ENCODE measurements around the gene PRDM12. TPM values are rescaled to one million over a fixed set of nuclear protein-coding genes. Genes with fewer than 3 reads are reported as not detected.
A peak's percentile ranks its signal among the peaks of the same experiment; 100 is the strongest.
"Not testable (repeated sequence)": the region's sequence is repeated elsewhere in the genome, so short reads cannot be mapped to it uniquely, and the experiment has no call there.

The PRDM12 gene
- total and polyA plus RNA-seq, 5 experiments from 2014 or later: 0.06 to 0.13 TPM; not detected in 3

GRCh38 chr9:130672933-130673615 is 8.7 kb downstream of the PRDM12 start:
- Mint-ChIP-seq H3K36me3 (no peaks in the 10 kb centered on the region), H3K9me3 (no peaks in the 10 kb centered on the region), H3K27me3 (peaks cover 4 to 12% (median 7%) of the 10 kb centered on the region in 5 donors), H3K4me1 (no peaks in the 10 kb centered on the region), H3K27ac (no peak overlapping the region), H3K4me3 (no peak overlapping the region)
- DNase-seq (no peak), ATAC-seq (no peak)
- POLR2A ChIA-PET: no interaction called here

GRCh38 chr9:130675396-130675795 is 11.0 kb downstream of the PRDM12 start:
- H3K4me1 Mint-ChIP-seq: no peaks in the 10 kb centered on the region
- no peak overlapping the region for H3K27ac Mint-ChIP-seq
- POLR2A ChIA-PET: no interaction called here
- DNase-seq: no peak
- no peaks in the 10 kb centered on the region for H3K36me3 Mint-ChIP-seq
- no peak overlapping the region for H3K4me3 Mint-ChIP-seq
- ATAC-seq: no peak
- H3K27me3 Mint-ChIP-seq: peaks cover 0 to 15% (median 4%) of the 10 kb centered on the region in 5 donors
- no peaks in the 10 kb centered on the region for H3K9me3 Mint-ChIP-seq

GRCh38 chr9:130677252-130677651 is 12.9 kb downstream of the PRDM12 start:
- no peak for ATAC-seq
- POLR2A ChIA-PET: no interaction called here
- Mint-ChIP-seq H3K27me3 (peaks cover 0 to 16% (median 2%) of the 10 kb centered on the region in 5 donors), H3K36me3 (no peaks in the 10 kb centered on the region), H3K4me1 (peaks cover 0 to 3% (median 2%) of the 10 kb centered on the region in 4 donors), H3K9me3 (no peaks in the 10 kb centered on the region), H3K4me3 (no peak overlapping the region), H3K27ac (no peak overlapping the region)
- DNase-seq: no peak

- Mint-ChIP-seq H3K4me3 (peak overlapping the region; percentile 53 to 99 (median 70)), H3K27me3 (peaks cover 2 to 27% (median 9%) of the 10 kb centered on the region in 5 donors), H3K27ac (no peak overlapping the region), H3K4me1 (peaks cover 3 to 7% (median 6%) of the 10 kb centered on the region in 4 donors), H3K9me3 (no peaks in the 10 kb centered on the region), H3K36me3 (no peaks in the 10 kb centered on the region)
- peak; percentile 54 to 63 for ATAC-seq
- POLR2A ChIA-PET: interaction anchor here (2.6 kb wide), 1 partner anchor 12 kb away, joined by 15 read pairs; the partner anchor contains the start of gene EXOSC2
- DNase-seq: peak in 7 of 10 donors; percentile 19 to 44 (median 33)
These were observed 16.7 kb downstream of the PRDM12 start for GRCh38 chr9:130680836-130681768.

- POLR2A ChIA-PET: interaction anchor here (0.6 to 2.6 kb wide), 3 partner anchors 12 to 1682 kb away, joined by 3 to 15 read pairs (median 3); partner anchors contain the start of gene EXOSC2
- DNase-seq: peak in 5 of 10 donors; percentile 3 to 31 (median 25)
- peaks cover 3 to 7% (median 6%) of the 10 kb centered on the region in 4 donors for H3K4me1 Mint-ChIP-seq
- ATAC-seq: peak; percentile 46
- peak overlapping the region in 4 of 10 donors; percentile 34 to 74 (median 63) for H3K27ac Mint-ChIP-seq
- no peaks in the 10 kb centered on the region for H3K9me3 Mint-ChIP-seq
- no peaks in the 10 kb centered on the region for H3K36me3 Mint-ChIP-seq
- H3K27me3 Mint-ChIP-seq: peaks cover 2 to 27% (median 9%) of the 10 kb centered on the region in 5 donors
- peak overlapping the region; percentile 83 to 99 (median 96) for H3K4me3 Mint-ChIP-seq
These were observed 17.5 kb downstream of the PRDM12 start for GRCh38 chr9:130681769-130682420.

- DNase-seq (peak in 8 of 10 donors; percentile 17 to 65 (median 48)), ATAC-seq (peak; percentile 40 to 42)
- Mint-ChIP-seq H3K9me3 (no peaks in the 10 kb centered on the region), H3K27ac (peak overlapping the region in 6 of 10 donors; percentile 3 to 90 (median 64)), H3K4me3 (peak overlapping the region; percentile 83 to 99 (median 96)), H3K4me1 (peaks cover 3 to 7% (median 6%) of the 10 kb centered on the region in 4 donors), H3K27me3 (peaks cover 3 to 27% (median 9%) of the 10 kb centered on the region in 5 donors), H3K36me3 (no peaks in the 10 kb centered on the region)
- POLR2A ChIA-PET: interaction anchor here (0.6 to 2.6 kb wide), 4 partner anchors 11 to 1682 kb away, joined by 3 to 15 read pairs (median 4); partner anchors contain the start of gene EXOSC2
These were observed 18.2 kb downstream of the PRDM12 start for GRCh38 chr9:130682421-130683121.

GRCh38 chr9:130685104-130685503 is 20.7 kb downstream of the PRDM12 start:
- Mint-ChIP-seq H3K4me3 (no peak overlapping the region), H3K9me3 (no peaks in the 10 kb centered on the region), H3K27me3 (peaks cover 3 to 12% (median 9%) of the 10 kb centered on the region in 5 donors), H3K36me3 (no peaks in the 10 kb centered on the region), H3K27ac (no peak overlapping the region), H3K4me1 (peaks cover 6 to 13% (median 11%) of the 10 kb centered on the region in 4 donors)
- DNase-seq: no peak
- POLR2A ChIA-PET: interaction anchor here (0.6 kb wide), 1 partner anchor 21 kb away, joined by 3 read pairs; no protein-coding TSS in a partner anchor
- no peak for ATAC-seq

GRCh38 chr9:130685945-130686344 is 21.6 kb downstream of the PRDM12 start:
- H3K27me3 Mint-ChIP-seq: peaks cover 3 to 12% (median 8%) of the 10 kb centered on the region in 5 donors
- not testable (repeated sequence) for H3K9me3 Mint-ChIP-seq, DNase-seq, H3K36me3 Mint-ChIP-seq, ATAC-seq, H3K27ac Mint-ChIP-seq, H3K4me3 Mint-ChIP-seq
- POLR2A ChIA-PET: interaction anchor here (0.5 to 0.7 kb wide), 2 partner anchors 132 to 977 kb away, joined by 3 to 8 read pairs; no protein-coding TSS in a partner anchor
- peaks cover 6 to 14% (median 12%) of the 10 kb centered on the region in 4 donors for H3K4me1 Mint-ChIP-seq

- POLR2A ChIA-PET: no interaction called here
- peaks cover 3 to 9% (median 7%) of the 10 kb centered on the region in 4 donors for H3K4me1 Mint-ChIP-seq
- H3K4me3 Mint-ChIP-seq: no peak overlapping the region
- DNase-seq (no peak), ATAC-seq (no peak)
- H3K27me3 Mint-ChIP-seq: peaks cover 0 to 8% (median 4%) of the 10 kb centered on the region in 5 donors
- H3K9me3 Mint-ChIP-seq: no peaks in the 10 kb centered on the region
- H3K36me3 Mint-ChIP-seq: no peaks in the 10 kb centered on the region
- no peak overlapping the region for H3K27ac Mint-ChIP-seq
These were observed 23.2 kb downstream of the PRDM12 start for GRCh38 chr9:130687615-130688014.

GRCh38 chr9:130688072-130688471 is 23.7 kb downstream of the PRDM12 start:
- H3K27me3 Mint-ChIP-seq: peaks cover 0 to 8% (median 4%) of the 10 kb centered on the region in 5 donors
- H3K9me3 Mint-ChIP-seq: no peaks in the 10 kb centered on the region
- DNase-seq (no peak), ATAC-seq (no peak)
- H3K4me1 Mint-ChIP-seq: peaks cover 5 to 14% (median 10%) of the 10 kb centered on the region in 4 donors
- no peaks in the 10 kb centered on the region for H3K36me3 Mint-ChIP-seq
- H3K4me3 Mint-ChIP-seq: peak overlapping the region in 1 of 10 donors; percentile 6
- POLR2A ChIA-PET: no interaction called here
- H3K27ac Mint-ChIP-seq: no peak overlapping the region

GRCh38 chr9:130689572-130689936 is 25.2 kb downstream of the PRDM12 start:
- ATAC-seq (no peak), DNase-seq (no peak)
- H3K4me3 Mint-ChIP-seq: peak overlapping the region in 1 of 10 donors; percentile 14
- H3K36me3 Mint-ChIP-seq: no peaks in the 10 kb centered on the region
- H3K27me3 Mint-ChIP-seq: peaks cover 0 to 8% (median 4%) of the 10 kb centered on the region in 5 donors
- no peaks in the 10 kb centered on the region for H3K9me3 Mint-ChIP-seq
- H3K27ac Mint-ChIP-seq: no peak overlapping the region
- H3K4me1 Mint-ChIP-seq: peaks cover 12 to 27% (median 20%) of the 10 kb centered on the region in 4 donors
- POLR2A ChIA-PET: interaction anchor here (0.6 kb wide), 1 partner anchor 357 kb away, joined by 7 read pairs; no protein-coding TSS in a partner anchor
